ENCODE results near the gene DPP6.
"Not testable (repeated sequence)": the region's sequence is repeated elsewhere in the genome, so short reads cannot be mapped to it uniquely, and the experiment has no call there.

Gene DPP6

GRCh38 chr7:154672659-154673415 lies 620.6 kb downstream of the DPP6 start:
- Histone ChIP-seq H3K9me3 (ENCODE audit: control extremely low read depth in 1 of 5, control insufficient read depth in 4 of 5, insufficient read depth in 2 of 5, low read depth in 1 of 5, low read length in 4 of 5) (peaks cover 0 to 4% (median 0%) of the 10 kb centered on the region in 5 experiments), H3K36me3 (ENCODE audit: control insufficient read depth in 4 of 4, insufficient read depth in 4 of 4, low read length in 3 of 4) (no peaks in the 10 kb centered on the region), H3K27me3 (replicated peaks in 2 of 5; ENCODE audit: control insufficient read depth in 4 of 5, insufficient read depth in 5 of 5, low read length in 4 of 5) (no peaks in the 10 kb centered on the region), H3K4me1 (ENCODE audit: control extremely low read depth in 1 of 4, control insufficient read depth in 4 of 4, insufficient read depth in 4 of 4, low read length in 3 of 4) (no peaks in the 10 kb centered on the region), H3K27ac (ENCODE audit: insufficient read depth in 1 of 2, low read depth in 1 of 2, low read length in 2 of 2, poor library complexity in 1 of 2, severe bottlenecking in 2 of 2) (no peak overlapping the region), H3K4me3 (ENCODE audit: control insufficient read depth in 1 of 7, extremely low read depth in 1 of 7, insufficient read depth in 4 of 7, low read depth in 2 of 7, low read length in 6 of 7) (no peak overlapping the region)
- POLR2A ChIA-PET: no interaction called here
- CTCF ChIA-PET: no interaction called here
- DNase-seq: no peak
- 96% methylated on average over 4 of the region's 4 CpGs for WGBS (ENCODE audit: insufficient coverage)

GRCh38 chr7:154674191-154674590 lies 622.0 kb downstream of the DPP6 start:
- no peaks in the 10 kb centered on the region for H3K4me1 ChIP-seq (ENCODE audit: control extremely low read depth in 1 of 4, control insufficient read depth in 4 of 4, insufficient read depth in 4 of 4, low read length in 3 of 4)
- H3K27me3 ChIP-seq (replicated peaks in 2 of 5; ENCODE audit: control insufficient read depth in 4 of 5, insufficient read depth in 5 of 5, low read length in 4 of 5): no peaks in the 10 kb centered on the region
- whole genome bisulfite sequencing (ENCODE audit: insufficient coverage): 87% methylated on average over 5 of the region's 6 CpGs
- H3K9me3 ChIP-seq (ENCODE audit: control extremely low read depth in 1 of 5, control insufficient read depth in 4 of 5, insufficient read depth in 2 of 5, low read depth in 1 of 5, low read length in 4 of 5): peaks cover 0 to 7% (median 0%) of the 10 kb centered on the region in 5 experiments
- no peak for DNase-seq
- CTCF ChIA-PET: no interaction called here
- no peak overlapping the region for H3K4me3 ChIP-seq (ENCODE audit: control insufficient read depth in 1 of 7, extremely low read depth in 1 of 7, insufficient read depth in 4 of 7, low read depth in 2 of 7, low read length in 6 of 7)
- H3K36me3 ChIP-seq (ENCODE audit: control insufficient read depth in 4 of 4, insufficient read depth in 4 of 4, low read length in 3 of 4): no peaks in the 10 kb centered on the region
- POLR2A ChIA-PET: no interaction called here
- H3K27ac ChIP-seq (ENCODE audit: insufficient read depth in 1 of 2, low read depth in 1 of 2, low read length in 2 of 2, poor library complexity in 1 of 2, severe bottlenecking in 2 of 2): no peak overlapping the region

- 92% methylated on average over 10 of the region's 10 CpGs for WGBS (ENCODE audit: insufficient coverage)
- peaks cover 0 to 7% (median 0%) of the 10 kb centered on the region in 5 experiments for H3K9me3 ChIP-seq (ENCODE audit: control extremely low read depth in 1 of 5, control insufficient read depth in 4 of 5, insufficient read depth in 2 of 5, low read depth in 1 of 5, low read length in 4 of 5)
- no peaks in the 10 kb centered on the region for H3K4me1 ChIP-seq (ENCODE audit: control extremely low read depth in 1 of 4, control insufficient read depth in 4 of 4, insufficient read depth in 4 of 4, low read length in 3 of 4)
- ChIA-PET POLR2A (no interaction called here), CTCF (no interaction called here)
- H3K4me3 ChIP-seq (ENCODE audit: control insufficient read depth in 1 of 7, extremely low read depth in 1 of 7, insufficient read depth in 4 of 7, low read depth in 2 of 7, low read length in 6 of 7): no peak overlapping the region
- H3K27ac ChIP-seq (ENCODE audit: insufficient read depth in 1 of 2, low read depth in 1 of 2, low read length in 2 of 2, poor library complexity in 1 of 2, severe bottlenecking in 2 of 2): no peak overlapping the region
- H3K27me3 ChIP-seq (replicated peaks in 2 of 5; ENCODE audit: control insufficient read depth in 4 of 5, insufficient read depth in 5 of 5, low read length in 4 of 5): no peaks in the 10 kb centered on the region
- DNase-seq: no peak
- no peaks in the 10 kb centered on the region for H3K36me3 ChIP-seq (ENCODE audit: control insufficient read depth in 4 of 4, insufficient read depth in 4 of 4, low read length in 3 of 4)
Observed at GRCh38 chr7:154675560-154675959, 623.4 kb downstream of the DPP6 start.

GRCh38 chr7:154676033-154676421 lies 623.8 kb downstream of the DPP6 start:
- H3K27me3 ChIP-seq (replicated peaks in 2 of 5; ENCODE audit: control insufficient read depth in 4 of 5, insufficient read depth in 5 of 5, low read length in 4 of 5); H3K4me1 ChIP-seq (ENCODE audit: control extremely low read depth in 1 of 4, control insufficient read depth in 4 of 4, insufficient read depth in 4 of 4, low read length in 3 of 4); H3K4me3 ChIP-seq (ENCODE audit: control insufficient read depth in 1 of 7, extremely low read depth in 1 of 7, insufficient read depth in 4 of 7, low read depth in 2 of 7, low read length in 6 of 7); H3K9me3 ChIP-seq (ENCODE audit: control extremely low read depth in 1 of 5, control insufficient read depth in 4 of 5, insufficient read depth in 2 of 5, low read depth in 1 of 5, low read length in 4 of 5); H3K27ac ChIP-seq (ENCODE audit: insufficient read depth in 1 of 2, low read depth in 1 of 2, low read length in 2 of 2, poor library complexity in 1 of 2, severe bottlenecking in 2 of 2); CTCF ChIA-PET; H3K36me3 ChIP-seq (ENCODE audit: control insufficient read depth in 4 of 4, insufficient read depth in 4 of 4, low read length in 3 of 4); DNase-seq; POLR2A ChIA-PET: not testable (repeated sequence)
- 98% methylated on average over 8 of the region's 11 CpGs for WGBS (ENCODE audit: insufficient coverage)

- 86% methylated on average over 8 of the region's 10 CpGs for WGBS (ENCODE audit: insufficient coverage)
- Histone ChIP-seq H3K4me1 (ENCODE audit: control extremely low read depth in 1 of 4, control insufficient read depth in 4 of 4, insufficient read depth in 4 of 4, low read length in 3 of 4) (no peaks in the 10 kb centered on the region), H3K9me3 (ENCODE audit: control extremely low read depth in 1 of 5, control insufficient read depth in 4 of 5, insufficient read depth in 2 of 5, low read depth in 1 of 5, low read length in 4 of 5) (peaks cover 0 to 7% (median 3%) of the 10 kb centered on the region in 5 experiments), H3K27ac (ENCODE audit: insufficient read depth in 1 of 2, low read depth in 1 of 2, low read length in 2 of 2, poor library complexity in 1 of 2, severe bottlenecking in 2 of 2) (peak overlapping the region in 1 of 2 experiments; percentile 34), H3K36me3 (ENCODE audit: control insufficient read depth in 4 of 4, insufficient read depth in 4 of 4, low read length in 3 of 4) (no peaks in the 10 kb centered on the region), H3K27me3 (replicated peaks in 2 of 5; ENCODE audit: control insufficient read depth in 4 of 5, insufficient read depth in 5 of 5, low read length in 4 of 5) (no peaks in the 10 kb centered on the region), H3K4me3 (ENCODE audit: control insufficient read depth in 1 of 7, extremely low read depth in 1 of 7, insufficient read depth in 4 of 7, low read depth in 2 of 7, low read length in 6 of 7) (no peak overlapping the region)
- ChIA-PET CTCF (no interaction called here), POLR2A (no interaction called here)
- DNase-seq: no peak
Observed at GRCh38 chr7:154676422-154677073, 624.4 kb downstream of the DPP6 start.

GRCh38 chr7:154677454-154677853 lies 625.3 kb downstream of the DPP6 start:
- H3K27me3 ChIP-seq (replicated peaks in 2 of 5; ENCODE audit: control insufficient read depth in 4 of 5, insufficient read depth in 5 of 5, low read length in 4 of 5): no peaks in the 10 kb centered on the region
- ChIA-PET CTCF (no interaction called here), POLR2A (no interaction called here)
- no peak overlapping the region for H3K4me3 ChIP-seq (ENCODE audit: control insufficient read depth in 1 of 7, extremely low read depth in 1 of 7, insufficient read depth in 4 of 7, low read depth in 2 of 7, low read length in 6 of 7)
- H3K27ac ChIP-seq (ENCODE audit: insufficient read depth in 1 of 2, low read depth in 1 of 2, low read length in 2 of 2, poor library complexity in 1 of 2, severe bottlenecking in 2 of 2): peak overlapping the region in 1 of 2 experiments; percentile 61
- no peaks in the 10 kb centered on the region for H3K4me1 ChIP-seq (ENCODE audit: control extremely low read depth in 1 of 4, control insufficient read depth in 4 of 4, insufficient read depth in 4 of 4, low read length in 3 of 4)
- 89% methylated on average over 12 of the region's 12 CpGs for WGBS (ENCODE audit: insufficient coverage)
- H3K9me3 ChIP-seq (ENCODE audit: control extremely low read depth in 1 of 5, control insufficient read depth in 4 of 5, insufficient read depth in 2 of 5, low read depth in 1 of 5, low read length in 4 of 5): peaks cover 0 to 7% (median 3%) of the 10 kb centered on the region in 5 experiments
- H3K36me3 ChIP-seq (ENCODE audit: control insufficient read depth in 4 of 4, insufficient read depth in 4 of 4, low read length in 3 of 4): no peaks in the 10 kb centered on the region
- DNase-seq: no peak

- H3K4me1 ChIP-seq (ENCODE audit: control extremely low read depth in 1 of 4, control insufficient read depth in 4 of 4, insufficient read depth in 4 of 4, low read length in 3 of 4); H3K36me3 ChIP-seq (ENCODE audit: control insufficient read depth in 4 of 4, insufficient read depth in 4 of 4, low read length in 3 of 4); DNase-seq; CTCF ChIA-PET; H3K27ac ChIP-seq (ENCODE audit: insufficient read depth in 1 of 2, low read depth in 1 of 2, low read length in 2 of 2, poor library complexity in 1 of 2, severe bottlenecking in 2 of 2); H3K9me3 ChIP-seq (ENCODE audit: control extremely low read depth in 1 of 5, control insufficient read depth in 4 of 5, insufficient read depth in 2 of 5, low read depth in 1 of 5, low read length in 4 of 5); H3K4me3 ChIP-seq (ENCODE audit: control insufficient read depth in 1 of 7, extremely low read depth in 1 of 7, insufficient read depth in 4 of 7, low read depth in 2 of 7, low read length in 6 of 7); POLR2A ChIA-PET; H3K27me3 ChIP-seq (replicated peaks in 2 of 5; ENCODE audit: control insufficient read depth in 4 of 5, insufficient read depth in 5 of 5, low read length in 4 of 5): not testable (repeated sequence)
- 93% methylated on average over 16 of the region's 18 CpGs for WGBS (ENCODE audit: insufficient coverage)
Observed at GRCh38 chr7:154678001-154678550, 625.9 kb downstream of the DPP6 start.
